GM19324 (cell line): ENCODE results near the gene TUBG2.

Experiments used
- ATAC-seq: cut with Tn5 transposase; IDR thresholded peaks from one replicate; pipeline ENCODE4 v1.9.1; 2021; ENCODE audit warnings: mild to moderate bottlenecking, moderate library complexity; ENCODE audit not compliant: unreplicated experiment, low FRiP score

TUBG2 gene

GRCh38 chr17:42676424-42677011 lies 17.4 kb downstream of the TUBG2 start, which contains the start of gene PLEKHH3:
Gene PLEKHH3, minus strand, starts transcription at chr17:42676994. Its CDS starts 431 bp downstream, at chr17:42676563.
- peak; percentile 1 for ATAC-seq

- ATAC-seq: peak; percentile 77
Measured at GRCh38 chr17:42677012-42677857, 18.2 kb downstream of the TUBG2 start.

- ATAC-seq: peak; percentile 33
Measured at GRCh38 chr17:42677921-42678781, 19.1 kb downstream of the TUBG2 start.

- ATAC-seq: no peak
Measured at GRCh38 chr17:42678951-42679491, 19.9 kb downstream of the TUBG2 start.

DNA sequence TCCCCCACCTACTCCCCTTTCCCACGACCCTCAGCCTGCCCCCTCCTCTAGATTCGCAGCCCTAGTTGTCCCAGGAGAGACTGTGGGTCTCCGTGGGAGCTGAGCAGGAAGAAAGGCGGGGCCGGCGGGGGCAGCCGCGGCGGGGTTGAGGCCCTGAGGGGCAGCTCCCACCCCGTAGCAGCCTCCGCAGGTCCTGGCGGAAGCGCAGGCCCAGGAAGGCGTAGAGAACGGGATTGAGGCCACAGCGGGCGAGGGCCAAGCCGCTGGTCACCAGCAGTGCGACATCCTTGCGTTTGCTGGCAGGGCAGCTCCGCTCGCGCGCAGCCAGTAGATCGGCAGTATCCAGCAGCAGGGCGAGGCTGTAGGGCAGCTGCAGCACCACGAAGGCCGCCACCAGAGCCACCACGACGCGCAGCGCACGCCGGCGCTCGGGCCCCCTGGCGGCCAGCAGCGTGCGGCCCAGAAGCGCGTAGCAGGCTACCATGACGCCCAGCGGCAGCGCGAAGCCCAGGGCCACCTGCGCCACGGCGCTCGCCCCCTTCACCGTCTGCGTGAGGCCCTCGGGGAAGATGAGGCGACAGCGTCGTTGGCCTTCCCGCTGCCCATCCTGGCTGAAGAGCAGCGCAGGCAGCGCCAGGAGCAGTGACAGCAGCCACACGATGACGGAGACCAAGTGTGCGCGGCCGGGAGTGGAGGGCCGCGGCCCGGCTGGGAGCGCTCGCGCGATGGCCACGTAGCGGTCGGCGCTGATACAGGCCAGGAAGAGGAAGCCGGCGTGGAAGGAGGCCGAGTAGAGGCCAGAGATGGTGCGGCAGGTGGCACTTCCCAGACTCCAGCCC lies 20.6 kb downstream of the TUBG2 start:
- ATAC-seq: no peak

- no peak for ATAC-seq
Measured at GRCh38 chr17:42680331-42680808, 21.3 kb downstream of the TUBG2 start.

DNA sequence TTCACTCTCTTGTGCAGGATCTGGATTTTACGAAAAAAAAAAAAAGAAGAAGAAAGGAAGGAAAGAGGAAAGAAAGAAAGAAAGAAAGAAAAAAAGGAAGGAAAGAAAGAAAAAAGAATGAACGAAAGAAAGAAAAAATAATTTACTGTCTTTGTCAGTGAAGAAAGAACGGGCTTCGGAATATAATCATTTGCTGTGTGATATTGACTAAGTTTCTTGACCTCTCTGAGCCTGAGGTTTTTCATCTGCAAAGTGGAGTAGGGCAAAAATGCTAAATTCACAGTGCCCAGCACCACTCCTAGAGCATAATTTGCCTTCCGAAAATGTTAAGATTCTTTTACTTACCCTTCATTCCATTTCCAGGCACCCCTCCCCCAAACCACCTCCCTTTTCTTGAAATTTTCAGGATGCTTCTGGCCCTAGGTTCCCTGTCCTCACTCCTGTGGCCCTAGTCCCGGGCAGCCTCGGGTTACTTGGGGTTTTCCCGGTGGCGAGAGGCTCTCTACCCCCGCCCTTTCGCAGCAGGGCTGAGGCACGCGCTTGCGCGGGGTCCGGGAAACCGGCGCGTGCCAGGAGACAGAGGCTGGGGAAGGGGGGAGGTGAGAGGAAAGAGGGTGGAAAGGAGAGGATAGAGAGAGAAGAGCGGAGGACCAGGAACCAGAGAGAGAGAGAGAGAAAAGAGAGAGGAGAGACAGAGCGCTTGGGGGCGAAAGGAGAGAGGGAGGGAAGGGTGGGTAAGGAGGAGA lies 23.1 kb downstream of the TUBG2 start, which contains the start of gene CNTNAP1:
CNTNAP1 (plus strand) TSS at position 556 of the 746 bp plus-strand sequence. CDS start 299 bp downstream, outside the sequence.
- ATAC-seq: no peak

- no peak for ATAC-seq
Measured at GRCh38 chr17:42682722-42683403, 23.8 kb downstream of the TUBG2 start.

GRCh38 chr17:42683407-42684034 lies 24.4 kb downstream of the TUBG2 start:
- ATAC-seq: no peak

DNA sequence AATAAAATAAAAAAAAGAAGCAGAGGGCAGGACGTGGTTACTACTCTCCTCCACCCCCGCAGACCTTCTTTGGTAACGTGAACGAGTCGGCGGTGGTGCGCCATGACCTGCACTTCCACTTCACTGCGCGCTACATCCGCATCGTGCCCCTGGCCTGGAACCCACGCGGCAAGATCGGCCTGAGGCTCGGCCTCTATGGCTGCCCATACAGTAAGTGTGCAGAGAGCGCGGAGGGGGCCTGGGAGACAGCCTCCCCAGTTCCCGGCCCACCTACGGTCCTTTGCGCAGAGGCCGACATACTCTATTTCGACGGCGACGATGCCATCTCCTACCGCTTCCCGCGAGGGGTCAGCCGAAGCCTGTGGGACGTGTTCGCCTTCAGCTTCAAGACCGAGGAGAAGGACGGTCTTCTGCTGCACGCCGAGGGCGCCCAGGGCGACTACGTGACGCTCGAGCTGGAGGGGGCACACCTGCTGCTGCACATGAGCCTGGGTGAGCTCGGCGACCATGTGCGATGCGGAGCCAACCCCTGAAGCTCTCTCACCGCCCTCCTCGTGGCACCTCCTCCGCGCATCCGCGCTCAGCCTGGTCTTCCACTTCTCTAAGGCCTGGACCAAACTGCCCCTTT lies 26.0 kb downstream of the TUBG2 start:
- ATAC-seq: no peak

- no peak for ATAC-seq
Measured at GRCh38 chr17:42685831-42686230, 26.7 kb downstream of the TUBG2 start.

DNA sequence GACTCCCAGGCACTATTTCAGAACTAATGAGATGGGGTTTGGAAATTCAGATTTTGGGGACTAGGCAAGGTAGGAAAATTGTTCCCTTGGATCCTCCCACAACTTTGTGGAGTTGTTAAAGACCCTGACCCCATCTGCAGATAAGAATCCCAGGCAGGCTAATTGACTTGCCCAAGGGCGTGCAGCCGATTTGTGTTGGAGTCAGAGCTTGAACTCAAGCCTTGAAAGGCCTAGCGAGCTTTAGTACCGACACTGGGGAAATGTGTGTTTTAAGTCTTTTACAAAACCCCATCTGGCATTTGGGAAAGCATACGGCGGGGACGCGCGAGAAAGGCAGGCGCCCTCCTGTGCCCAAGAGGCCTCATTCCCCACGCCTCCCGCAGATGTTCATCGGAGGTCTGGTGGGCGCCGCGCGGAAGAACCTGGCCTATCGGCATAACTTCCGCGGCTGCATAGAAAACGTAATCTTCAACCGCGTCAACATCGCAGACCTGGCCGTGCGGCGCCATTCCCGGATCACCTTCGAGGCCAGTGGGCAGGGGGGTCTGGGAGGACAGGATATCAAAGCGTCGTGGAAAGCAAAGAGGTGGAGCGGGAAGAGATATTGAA lies 27.5 kb downstream of the TUBG2 start:
- ATAC-seq: no peak

DNA sequence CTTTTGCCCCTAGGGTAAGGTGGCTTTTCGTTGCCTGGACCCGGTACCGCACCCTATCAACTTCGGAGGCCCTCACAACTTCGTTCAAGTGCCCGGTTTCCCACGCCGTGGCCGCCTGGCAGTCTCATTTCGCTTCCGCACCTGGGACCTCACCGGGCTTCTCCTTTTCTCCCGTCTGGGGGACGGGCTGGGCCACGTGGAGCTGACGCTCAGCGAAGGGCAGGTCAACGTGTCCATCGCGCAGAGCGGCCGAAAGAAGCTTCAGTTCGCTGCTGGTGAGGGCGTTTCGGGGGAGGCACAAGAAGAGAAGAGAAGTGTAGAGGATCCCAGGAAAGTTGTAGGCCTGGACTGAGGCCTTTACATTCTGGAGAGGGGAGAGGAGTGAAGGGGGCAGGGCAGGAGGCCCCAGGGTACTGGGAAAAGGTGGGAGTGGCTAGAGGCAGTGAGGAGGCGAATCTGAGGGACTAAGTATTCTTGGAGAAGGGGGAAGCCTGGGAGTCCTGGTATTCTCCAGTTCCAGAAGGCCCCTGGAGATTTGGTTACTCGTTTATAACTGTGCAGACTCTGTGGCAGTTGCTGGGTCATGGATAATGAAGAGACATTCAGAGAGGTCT lies 28.7 kb downstream of the TUBG2 start:
- ATAC-seq: no peak

DNA sequence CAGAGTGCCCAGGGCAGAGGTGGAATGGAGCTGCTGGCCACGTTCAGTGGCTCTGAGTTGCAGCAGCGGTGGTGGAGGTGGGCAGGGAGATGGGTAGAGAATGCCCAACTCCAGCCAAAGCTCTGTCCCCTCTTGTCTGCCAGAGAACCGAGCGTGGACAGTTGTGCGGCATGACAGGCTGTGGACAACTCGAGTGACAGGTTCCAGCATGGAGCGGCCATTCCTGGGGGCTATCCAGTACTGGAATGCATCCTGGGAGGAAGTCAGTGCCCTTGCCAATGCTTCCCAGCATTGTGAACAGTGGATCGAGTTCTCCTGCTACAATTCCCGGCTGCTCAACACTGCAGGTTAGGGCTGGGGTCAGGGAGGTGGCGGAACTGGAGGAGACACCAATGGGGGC lies 31.5 kb downstream of the TUBG2 start:
- ATAC-seq: no peak

- no peak for ATAC-seq
Measured at GRCh38 chr17:42691021-42691545, 32.0 kb downstream of the TUBG2 start.

GRCh38 chr17:42692489-42692888 lies 33.4 kb downstream of the TUBG2 start:
- ATAC-seq: no peak
